Endothelial cell (in vitro differentiated cells): ENCODE results near the gene KIF5B. TPM values are rescaled to one million over a fixed set of nuclear protein-coding genes. Genes with fewer than 3 reads are reported as not detected.

Experiments
- DNase-seq: peaks from one replicate; pipeline ENCODE4 v3.0.0; 2021; ENCODE audit warnings: low spot score
- H3K27ac Mint-ChIP-seq: one replicate; pipeline ENCODE4 v1.8.0; 2021; ENCODE audit warnings: mixed read lengths, inconsistent platforms; ENCODE audit not compliant: unreplicated experiment
- H3K27me3 Mint-ChIP-seq: one replicate; pipeline ENCODE4 v1.8.0; 2021; ENCODE audit warnings: mild to moderate bottlenecking, moderate library complexity, mixed read lengths, inconsistent platforms; ENCODE audit not compliant: unreplicated experiment
- H3K36me3 Mint-ChIP-seq: one replicate; pipeline ENCODE4 v1.8.0; 2021; ENCODE audit warnings: mild to moderate bottlenecking, low read depth, mixed read lengths, inconsistent platforms; ENCODE audit not compliant: unreplicated experiment
- H3K4me1 Mint-ChIP-seq: one replicate; pipeline ENCODE4 v1.8.0; 2021; ENCODE audit warnings: mild to moderate bottlenecking, mixed read lengths, inconsistent platforms; ENCODE audit not compliant: unreplicated experiment
- H3K4me3 Mint-ChIP-seq: one replicate; pipeline ENCODE4 v1.8.0; 2021; ENCODE audit warnings: mild to moderate bottlenecking, mixed read lengths, inconsistent platforms; ENCODE audit not compliant: unreplicated experiment
- H3K9me3 Mint-ChIP-seq: one replicate; pipeline ENCODE4 v1.8.0; 2021; ENCODE audit warnings: mixed read lengths, inconsistent platforms; ENCODE audit not compliant: unreplicated experiment
- total RNA-seq: library from RNA; stranded (reverse); fragmentation: NEBNext Ultra II Directional; extraction: Animal tissue kit (Norgen Biotek cat#: 25700); gene quantifications from one replicate; pipeline ENCODE4 v1.2.1, GENCODE V29; 2021; ENCODE audit not compliant: unreplicated experiment
- TF ChIP-seq, protein P1 (sequence below): fragments of 200-600 bp; sonication (generic); IDR thresholded peaks from one replicate; pipeline ENCODE4 v1.5.0; 2021; ENCODE audit warnings: antibody characterized with exemption; ENCODE audit not compliant: unreplicated experiment

KIF5B gene
- total RNA-seq, 1 donor from 2014 or later: 102 TPM

DNA sequence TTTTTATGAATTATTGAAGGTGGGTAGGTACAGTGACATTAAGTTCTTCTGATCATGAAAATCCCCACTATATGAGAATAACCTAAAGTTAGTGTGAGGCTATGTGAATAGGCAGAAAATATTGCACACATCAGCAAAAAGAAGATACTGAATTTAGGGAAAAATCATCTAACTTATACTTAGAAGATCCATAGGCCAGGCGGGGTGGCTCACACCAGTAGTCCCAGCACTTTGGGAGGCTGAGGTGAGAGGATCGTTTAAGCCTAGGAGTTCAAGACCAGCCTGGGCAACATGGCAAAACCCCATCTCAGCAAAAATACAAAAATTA, 78.1 kb downstream of the KIF5B start:
- TF ChIP-seq, protein P1, sequence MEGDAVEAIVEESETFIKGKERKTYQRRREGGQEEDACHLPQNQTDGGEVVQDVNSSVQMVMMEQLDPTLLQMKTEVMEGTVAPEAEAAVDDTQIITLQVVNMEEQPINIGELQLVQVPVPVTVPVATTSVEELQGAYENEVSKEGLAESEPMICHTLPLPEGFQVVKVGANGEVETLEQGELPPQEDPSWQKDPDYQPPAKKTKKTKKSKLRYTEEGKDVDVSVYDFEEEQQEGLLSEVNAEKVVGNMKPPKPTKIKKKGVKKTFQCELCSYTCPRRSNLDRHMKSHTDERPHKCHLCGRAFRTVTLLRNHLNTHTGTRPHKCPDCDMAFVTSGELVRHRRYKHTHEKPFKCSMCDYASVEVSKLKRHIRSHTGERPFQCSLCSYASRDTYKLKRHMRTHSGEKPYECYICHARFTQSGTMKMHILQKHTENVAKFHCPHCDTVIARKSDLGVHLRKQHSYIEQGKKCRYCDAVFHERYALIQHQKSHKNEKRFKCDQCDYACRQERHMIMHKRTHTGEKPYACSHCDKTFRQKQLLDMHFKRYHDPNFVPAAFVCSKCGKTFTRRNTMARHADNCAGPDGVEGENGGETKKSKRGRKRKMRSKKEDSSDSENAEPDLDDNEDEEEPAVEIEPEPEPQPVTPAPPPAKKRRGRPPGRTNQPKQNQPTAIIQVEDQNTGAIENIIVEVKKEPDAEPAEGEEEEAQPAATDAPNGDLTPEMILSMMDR: no peak
- peaks cover 29% of the 10 kb centered on the region for H3K4me1 Mint-ChIP-seq
- no peak overlapping the region for H3K4me3 Mint-ChIP-seq
- DNase-seq: no peak
- peaks cover 12% of the 10 kb centered on the region for H3K36me3 Mint-ChIP-seq
- H3K9me3 Mint-ChIP-seq: no peaks in the 10 kb centered on the region
- H3K27me3 Mint-ChIP-seq: peaks cover 5% of the 10 kb centered on the region
- H3K27ac Mint-ChIP-seq: peak overlapping the region; percentile 96

DNA sequence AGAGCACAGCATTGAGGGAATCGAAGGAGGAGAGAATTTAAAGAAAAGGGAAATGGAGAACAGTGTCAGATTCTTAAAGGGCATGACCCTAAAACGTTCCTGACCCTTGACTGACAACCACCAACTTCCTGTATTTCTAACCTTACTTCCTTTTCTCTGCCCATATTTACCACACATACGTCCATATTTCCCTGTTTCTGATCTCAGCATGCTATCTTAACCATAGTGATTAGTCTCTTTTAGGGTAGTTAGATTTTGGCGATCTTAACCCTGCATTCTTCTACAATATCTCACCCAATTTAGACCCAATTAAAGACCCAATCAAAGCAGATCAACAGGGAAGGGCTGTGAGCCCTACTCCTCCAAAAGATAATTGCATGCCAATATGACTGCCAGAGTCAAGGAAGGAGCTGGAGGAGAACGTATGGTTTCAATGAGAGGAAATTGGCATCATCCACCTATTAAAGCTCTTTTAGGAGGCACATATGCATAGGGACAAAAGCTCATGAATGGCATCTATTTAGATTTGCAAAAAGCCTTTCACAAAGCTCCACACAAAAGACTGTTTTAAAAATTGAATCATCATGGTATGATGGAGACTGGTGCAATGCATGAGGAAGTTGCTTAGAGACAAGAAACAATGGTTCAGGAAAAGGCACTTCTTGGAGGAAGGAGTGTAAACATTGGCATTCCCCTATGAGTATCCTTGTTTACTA, 78.6 kb downstream of the KIF5B start:
- TF ChIP-seq, protein P1: no peak
- peaks cover 29% of the 10 kb centered on the region for H3K4me1 Mint-ChIP-seq
- H3K27ac Mint-ChIP-seq: peak overlapping the region; percentile 96
- H3K36me3 Mint-ChIP-seq: peaks cover 12% of the 10 kb centered on the region
- H3K9me3 Mint-ChIP-seq: no peaks in the 10 kb centered on the region
- no peak for DNase-seq
- H3K27me3 Mint-ChIP-seq: peaks cover 5% of the 10 kb centered on the region
- H3K4me3 Mint-ChIP-seq: peak overlapping the region; percentile 49

DNA sequence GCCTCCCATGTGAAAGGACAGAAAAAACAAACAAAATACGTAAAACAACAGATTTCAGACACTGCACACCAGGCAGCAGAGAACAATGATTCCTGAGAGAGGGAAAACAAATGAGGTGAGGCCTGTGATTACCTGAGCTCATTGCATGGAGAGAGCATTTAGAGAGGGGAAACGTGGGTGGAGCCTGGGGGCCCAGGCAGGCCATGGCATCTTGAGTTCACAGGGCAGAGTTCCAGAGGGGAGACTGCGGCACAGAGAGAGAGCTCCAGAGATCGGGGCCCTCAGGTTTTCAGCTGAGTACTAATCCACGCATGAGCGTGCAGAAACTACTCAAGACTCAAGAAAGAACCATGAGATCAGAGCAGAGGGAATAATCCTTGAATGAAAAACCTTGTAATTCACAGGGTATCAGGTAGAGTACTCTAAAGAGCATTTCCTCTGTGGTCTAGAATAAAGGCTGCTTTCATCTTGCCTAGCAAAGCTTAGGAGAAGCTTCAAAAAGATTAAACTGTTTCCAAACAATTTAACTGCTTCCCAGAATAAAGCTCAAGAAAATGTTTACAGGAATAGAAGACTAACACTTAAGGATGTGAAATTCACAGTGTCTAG, 81.0 kb downstream of the KIF5B start:
- TF ChIP-seq, protein P1: no peak
- H3K27me3 Mint-ChIP-seq: peaks cover 3% of the 10 kb centered on the region
- no peak for DNase-seq
- peak overlapping the region; percentile 38 for H3K27ac Mint-ChIP-seq
- peaks cover 29% of the 10 kb centered on the region for H3K4me1 Mint-ChIP-seq
- no peak overlapping the region for H3K4me3 Mint-ChIP-seq
- H3K9me3 Mint-ChIP-seq: no peaks in the 10 kb centered on the region
- peaks cover 8% of the 10 kb centered on the region for H3K36me3 Mint-ChIP-seq

DNA sequence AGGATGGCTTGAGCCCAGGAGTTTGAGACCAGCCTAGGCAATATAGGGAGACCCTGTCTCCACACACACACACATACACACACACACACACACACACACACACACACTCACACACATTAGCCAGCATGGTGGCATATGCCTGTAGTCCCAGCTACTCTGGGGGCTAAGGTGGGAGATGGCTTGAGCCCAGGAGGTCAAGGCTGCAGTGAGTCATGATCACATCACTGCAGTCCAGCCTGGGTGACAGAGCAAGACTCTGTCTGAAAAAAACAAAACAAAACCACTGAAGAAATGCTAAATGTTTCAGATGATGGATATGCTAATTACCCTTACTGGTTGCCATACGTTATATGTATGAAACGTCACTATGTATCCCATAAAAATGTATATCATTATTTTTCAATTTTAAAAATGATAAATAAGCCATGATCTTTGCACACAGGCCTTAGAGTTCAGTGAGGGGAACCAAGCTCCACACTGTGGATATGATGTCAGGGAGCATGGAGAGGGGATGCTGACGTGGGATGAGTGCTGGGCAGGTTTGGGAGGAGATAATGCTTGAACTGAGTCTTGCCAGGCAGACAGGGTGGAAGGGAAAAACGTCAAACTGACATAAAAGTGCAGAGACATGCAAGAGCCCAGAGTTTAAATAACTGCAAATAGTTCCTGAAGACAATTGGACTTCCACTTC, 81.6 kb downstream of the KIF5B start:
- H3K4me1 Mint-ChIP-seq: peaks cover 29% of the 10 kb centered on the region
- TF ChIP-seq, protein P1: no peak
- peaks cover 8% of the 10 kb centered on the region for H3K36me3 Mint-ChIP-seq
- peaks cover 3% of the 10 kb centered on the region for H3K27me3 Mint-ChIP-seq
- H3K9me3 Mint-ChIP-seq: no peaks in the 10 kb centered on the region
- peak overlapping the region; percentile 48 for H3K4me3 Mint-ChIP-seq
- peak overlapping the region; percentile 38 for H3K27ac Mint-ChIP-seq
- DNase-seq: no peak
